RPMI7951 (cell line): ENCODE results near the gene WNT3. TPM values are rescaled to one million over a fixed set of nuclear protein-coding genes. Genes with fewer than 3 reads are reported as not detected.
"Not testable (repeated sequence)": the region's sequence is repeated elsewhere in the genome, so short reads cannot be mapped to it uniquely, and the experiment has no call there.

Source experiments
- DNase-seq: peaks from one replicate; pipeline ENCODE4 v3.0.0-alpha.2; 2012; ENCODE audit warnings: low read depth
- total RNA-seq: library from RNA; depleted of rRNA; stranded (reverse); fragments of >200 nt; shearing (Covaris generic); gene quantifications from 2 replicates; pipeline ENCODE4 v1.2.3, GENCODE V29; 2014

WNT3 gene
- total RNA-seq, 1 experiment from 2014 or later, result 0.96 TPM

GRCh38 chr17:46765453-46765852 is 53.0 kb downstream of the WNT3 start:
- DNase-seq, result no peak

GRCh38 chr17:46764709-46765401 is 53.6 kb downstream of the WNT3 start:
- DNase-seq, result peak; percentile 93

GRCh38 chr17:46764000-46764708 is 54.3 kb downstream of the WNT3 start:
- DNase-seq, result no peak

GRCh38 chr17:46763416-46763815 is 55.1 kb downstream of the WNT3 start:
- no peak for DNase-seq

GRCh38 chr17:46759141-46759540 is 59.4 kb downstream of the WNT3 start:
- no peak for DNase-seq

- no peak for DNase-seq
Observed at GRCh38 chr17:46758614-46759013, 59.9 kb downstream of the WNT3 start.

GRCh38 chr17:46757588-46757987 is 60.9 kb downstream of the WNT3 start:
- not testable (repeated sequence) for DNase-seq

GRCh38 chr17:46756861-46757260 is 61.6 kb downstream of the WNT3 start:
- no peak for DNase-seq

- DNase-seq, result no peak
Observed at GRCh38 chr17:46756081-46756735, 62.3 kb downstream of the WNT3 start.

GRCh38 chr17:46753776-46754175 is 64.7 kb downstream of the WNT3 start:
- no peak for DNase-seq

GRCh38 chr17:46751425-46751824 is 67.1 kb downstream of the WNT3 start:
- DNase-seq, result no peak

GRCh38 chr17:46745376-46745775 is 73.1 kb downstream of the WNT3 start:
- DNase-seq, result no peak

GRCh38 chr17:46744441-46744840 is 74.1 kb downstream of the WNT3 start:
- DNase-seq, result no peak

- DNase-seq, result peak; percentile 94
Observed at GRCh38 chr17:46742565-46743270, 75.8 kb downstream of the WNT3 start.

GRCh38 chr17:46741122-46741730 is 77.3 kb downstream of the WNT3 start:
- peak; percentile 13 for DNase-seq

- no peak for DNase-seq
Observed at GRCh38 chr17:46739982-46740381, 78.5 kb downstream of the WNT3 start.

GRCh38 chr17:46738544-46738943 is 79.9 kb downstream of the WNT3 start:
- DNase-seq, result no peak

GRCh38 chr17:46737326-46737725 is 81.2 kb downstream of the WNT3 start:
- DNase-seq, result no peak

GRCh38 chr17:46736100-46736499 is 82.4 kb downstream of the WNT3 start:
- no peak for DNase-seq

- DNase-seq, result peak; percentile 42
Observed at GRCh38 chr17:46733837-46734475, 84.5 kb downstream of the WNT3 start.

GRCh38 chr17:46732754-46733398 is 85.6 kb downstream of the WNT3 start:
- DNase-seq, result no peak
